Measurements from ENCODE around the gene GPR65.

GPR65 gene

DNA sequence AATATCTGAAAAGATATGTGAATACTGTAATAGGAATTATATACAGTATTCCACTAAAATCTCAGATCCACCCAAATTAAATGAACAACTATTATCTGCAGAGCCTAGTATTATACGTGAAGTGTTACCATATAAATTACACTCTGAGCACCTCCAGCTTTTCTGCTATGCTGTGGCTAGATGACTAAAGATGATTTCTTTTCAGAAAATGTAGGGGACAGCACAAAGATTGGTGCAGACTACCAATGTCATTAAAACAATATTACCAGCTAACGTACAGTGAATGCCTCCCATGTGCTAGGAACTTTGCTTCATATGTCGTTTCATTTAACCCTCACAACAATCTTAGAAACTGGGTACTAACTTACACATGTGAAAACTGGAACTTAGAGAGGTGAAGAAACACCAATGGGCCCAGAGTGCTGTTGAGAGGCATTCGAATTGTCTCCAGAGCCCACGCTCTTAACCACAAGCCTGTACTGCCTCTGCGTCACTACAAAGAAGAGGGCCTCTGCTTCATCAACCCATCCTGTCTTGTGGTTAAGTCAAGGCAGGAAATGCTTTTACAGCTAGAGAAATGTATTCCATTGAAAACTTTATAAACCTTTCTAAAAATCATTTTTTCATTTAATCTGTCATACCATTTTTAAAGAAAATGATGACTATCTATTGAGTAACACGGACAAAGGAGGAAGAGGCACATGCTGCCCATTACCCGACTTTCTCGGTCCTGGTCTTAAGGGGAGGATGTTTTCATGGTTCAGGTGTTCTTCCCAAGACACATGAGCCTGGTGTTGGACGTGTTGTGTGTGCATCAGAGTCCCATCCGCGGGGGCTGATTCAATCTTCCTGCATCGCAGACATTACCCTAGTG is 1.3 kb downstream of the GPR65 start:
- H2BK15ac ChIP-seq (replicated peaks; ENCODE audit: low read depth) = no peak overlapping the region
- no peak overlapping the region for H3K27ac ChIP-seq (ENCODE audit: low read depth, low read length)
- no peaks in the 10 kb centered on the region for H3K79me2 ChIP-seq (ENCODE audit: control insufficient read depth, insufficient read depth, low read length)
- H3K23ac ChIP-seq (ENCODE audit: low read length) = no peak overlapping the region
- no peak overlapping the region for H4K8ac ChIP-seq (ENCODE audit: low read depth, low read length)
- H3K4me1 ChIP-seq (ENCODE audit: control insufficient read depth, low read depth, low read length) = no peaks in the 10 kb centered on the region
- no peak overlapping the region for H3K56ac ChIP-seq (ENCODE audit: low read length)
- no peak for DNase-seq
- H2BK5ac ChIP-seq (ENCODE audit: low read length) = no peak overlapping the region
- H3K79me1 ChIP-seq (ENCODE audit: low read length) = no peaks in the 10 kb centered on the region
- H2AK5ac ChIP-seq (ENCODE audit: low read length) = no peak overlapping the region
- H3K4ac ChIP-seq (ENCODE audit: low read depth, low read length) = no peak overlapping the region
- no CpG with 5 or more reads among the region's 13 CpGs for WGBS (ENCODE audit: extremely low coverage, insufficient coverage, low lambda C conversion rate)
- no peak overlapping the region for H2BK120ac ChIP-seq (ENCODE audit: low read depth, low read length)
- H3K18ac ChIP-seq (ENCODE audit: low read length) = no peak overlapping the region
- H3K9ac ChIP-seq (ENCODE audit: low read length) = no peak overlapping the region
- H3K4me2 ChIP-seq (ENCODE audit: low read length) = no peak overlapping the region
- H3K36me3 ChIP-seq (ENCODE audit: control insufficient read depth, insufficient read depth, low read length) = no peaks in the 10 kb centered on the region
- no peak overlapping the region for H3K4me3 ChIP-seq (ENCODE audit: low read length)
- no peak overlapping the region for H4K5ac ChIP-seq (ENCODE audit: low read length)
- H3K27me3 ChIP-seq (ENCODE audit: insufficient read depth, low read length, poor library complexity) = no peaks in the 10 kb centered on the region

- WGBS (ENCODE audit: extremely low coverage, insufficient coverage, low lambda C conversion rate) = no CpG with 5 or more reads among the region's 1 CpG
- no peak overlapping the region for H2BK5ac ChIP-seq (ENCODE audit: low read length)
Measured at GRCh38 chr14:88007608-88008007, 2.7 kb downstream of the GPR65 start.

DNA sequence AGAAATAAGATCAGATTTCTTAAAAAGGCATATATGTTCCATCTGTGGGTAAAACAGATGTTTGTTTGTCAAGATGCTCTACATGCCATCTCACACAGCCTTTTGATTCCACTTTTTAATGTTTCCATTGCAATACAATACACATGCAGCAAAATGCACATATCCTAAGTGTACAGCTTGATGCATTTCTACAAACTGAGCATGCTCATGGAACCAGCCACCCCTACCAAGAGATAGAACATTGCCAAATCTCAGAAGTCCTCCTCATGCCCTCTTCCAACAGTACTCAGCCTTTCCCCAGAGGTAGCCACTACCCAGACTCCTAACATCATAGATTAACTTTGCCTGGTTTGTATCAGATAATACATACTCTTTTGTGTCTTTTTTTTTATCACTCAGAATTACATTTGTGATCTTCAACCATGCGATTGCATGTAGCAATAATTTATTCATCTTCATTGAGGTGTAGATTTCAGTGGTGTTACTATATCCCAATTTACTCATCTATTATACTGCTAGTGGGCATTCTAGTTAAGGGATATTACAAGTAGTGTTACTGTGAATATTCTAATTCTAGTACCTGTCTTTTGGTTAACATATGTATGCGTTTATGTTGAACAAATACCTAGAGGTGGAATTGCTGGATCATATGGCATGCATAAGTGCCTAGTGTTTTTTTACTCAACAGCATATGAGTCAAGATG is 3.3 kb downstream of the GPR65 start:
- H3K27me3 ChIP-seq (ENCODE audit: insufficient read depth, low read length, poor library complexity) = no peaks in the 10 kb centered on the region
- no peak overlapping the region for H2BK120ac ChIP-seq (ENCODE audit: low read depth, low read length)
- no peak overlapping the region for H4K5ac ChIP-seq (ENCODE audit: low read length)
- H3K4me3 ChIP-seq (ENCODE audit: low read length) = no peak overlapping the region
- no peak overlapping the region for H3K27ac ChIP-seq (ENCODE audit: low read depth, low read length)
- H3K4ac ChIP-seq (ENCODE audit: low read depth, low read length) = no peak overlapping the region
- H3K4me1 ChIP-seq (ENCODE audit: control insufficient read depth, low read depth, low read length) = no peaks in the 10 kb centered on the region
- no peak overlapping the region for H3K23ac ChIP-seq (ENCODE audit: low read length)
- no peaks in the 10 kb centered on the region for H3K36me3 ChIP-seq (ENCODE audit: control insufficient read depth, insufficient read depth, low read length)
- no peak overlapping the region for H2BK5ac ChIP-seq (ENCODE audit: low read length)
- H2AK5ac ChIP-seq (ENCODE audit: low read length) = no peak overlapping the region
- H3K18ac ChIP-seq (ENCODE audit: low read length) = no peak overlapping the region
- H3K4me2 ChIP-seq (ENCODE audit: low read length) = no peak overlapping the region
- DNase-seq = no peak
- H2BK15ac ChIP-seq (replicated peaks; ENCODE audit: low read depth) = no peak overlapping the region
- H3K9ac ChIP-seq (ENCODE audit: low read length) = no peak overlapping the region
- WGBS (ENCODE audit: extremely low coverage, insufficient coverage, low lambda C conversion rate) = no CpG with 5 or more reads among the region's 2 CpGs
- H3K79me2 ChIP-seq (ENCODE audit: control insufficient read depth, insufficient read depth, low read length) = no peaks in the 10 kb centered on the region
- no peak overlapping the region for H3K56ac ChIP-seq (ENCODE audit: low read length)
- H3K79me1 ChIP-seq (ENCODE audit: low read length) = no peaks in the 10 kb centered on the region
- no peak overlapping the region for H4K8ac ChIP-seq (ENCODE audit: low read depth, low read length)

More at GRCh38 chr14:88007608-88008007, 2.7 kb downstream of the GPR65 start:
- Histone ChIP-seq H3K27ac (ENCODE audit: low read depth, low read length) (no peak overlapping the region), H3K56ac (ENCODE audit: low read length) (no peak overlapping the region), H2BK15ac (replicated peaks; ENCODE audit: low read depth) (no peak overlapping the region), H2BK120ac (ENCODE audit: low read depth, low read length) (no peak overlapping the region), H3K79me1 (ENCODE audit: low read length) (no peaks in the 10 kb centered on the region), H3K23ac (ENCODE audit: low read length) (no peak overlapping the region), H3K79me2 (ENCODE audit: control insufficient read depth, insufficient read depth, low read length) (no peaks in the 10 kb centered on the region), H3K27me3 (ENCODE audit: insufficient read depth, low read length, poor library complexity) (no peaks in the 10 kb centered on the region), H2AK5ac (ENCODE audit: low read length) (no peak overlapping the region), H3K4ac (ENCODE audit: low read depth, low read length) (no peak overlapping the region), H3K9ac (ENCODE audit: low read length) (no peak overlapping the region), H3K36me3 (ENCODE audit: control insufficient read depth, insufficient read depth, low read length) (no peaks in the 10 kb centered on the region), H3K4me3 (ENCODE audit: low read length) (no peak overlapping the region), H4K8ac (ENCODE audit: low read depth, low read length) (no peak overlapping the region), H3K4me1 (ENCODE audit: control insufficient read depth, low read depth, low read length) (no peaks in the 10 kb centered on the region), H3K4me2 (ENCODE audit: low read length) (no peak overlapping the region), H4K5ac (ENCODE audit: low read length) (no peak overlapping the region), H3K18ac (ENCODE audit: low read length) (no peak overlapping the region)
- DNase-seq = no peak

DNA sequence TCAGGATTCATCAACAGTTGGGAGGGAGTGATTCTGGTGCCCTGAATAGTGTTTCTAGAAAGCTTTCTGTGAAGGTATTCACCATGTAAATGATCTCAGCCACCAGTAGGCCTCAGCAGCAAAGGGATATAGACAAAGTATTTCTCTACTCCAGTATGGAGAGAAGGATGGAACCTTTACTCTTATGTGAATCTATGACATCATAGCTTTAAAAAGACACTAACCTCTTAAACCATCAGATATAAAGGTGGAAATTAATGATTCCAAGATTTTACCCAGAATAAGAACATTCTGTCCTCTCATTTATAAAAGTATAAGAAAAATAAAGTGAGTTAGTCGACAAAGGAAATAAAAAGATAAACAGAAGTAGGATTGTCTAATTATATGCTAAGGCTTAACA is 4.6 kb downstream of the GPR65 start:
- no peaks in the 10 kb centered on the region for H3K79me1 ChIP-seq (ENCODE audit: low read length)
- no peak overlapping the region for H3K18ac ChIP-seq (ENCODE audit: low read length)
- no peak overlapping the region for H4K8ac ChIP-seq (ENCODE audit: low read depth, low read length)
- H3K4me2 ChIP-seq (ENCODE audit: low read length) = no peak overlapping the region
- no peak overlapping the region for H3K23ac ChIP-seq (ENCODE audit: low read length)
- no peak overlapping the region for H2BK5ac ChIP-seq (ENCODE audit: low read length)
- H3K4ac ChIP-seq (ENCODE audit: low read depth, low read length) = no peak overlapping the region
- WGBS (ENCODE audit: extremely low coverage, insufficient coverage, low lambda C conversion rate) = no CpG with 5 or more reads among the region's 1 CpG
- no peaks in the 10 kb centered on the region for H3K27me3 ChIP-seq (ENCODE audit: insufficient read depth, low read length, poor library complexity)
- no peak overlapping the region for H3K4me3 ChIP-seq (ENCODE audit: low read length)
- H3K36me3 ChIP-seq (ENCODE audit: control insufficient read depth, insufficient read depth, low read length) = no peaks in the 10 kb centered on the region
- H3K79me2 ChIP-seq (ENCODE audit: control insufficient read depth, insufficient read depth, low read length) = no peaks in the 10 kb centered on the region
- DNase-seq = no peak
- H2AK5ac ChIP-seq (ENCODE audit: low read length) = no peak overlapping the region
- H3K56ac ChIP-seq (ENCODE audit: low read length) = no peak overlapping the region
- H4K5ac ChIP-seq (ENCODE audit: low read length) = no peak overlapping the region
- no peak overlapping the region for H2BK15ac ChIP-seq (replicated peaks; ENCODE audit: low read depth)
- H3K4me1 ChIP-seq (ENCODE audit: control insufficient read depth, low read depth, low read length) = no peaks in the 10 kb centered on the region
- no peak overlapping the region for H2BK120ac ChIP-seq (ENCODE audit: low read depth, low read length)
- H3K27ac ChIP-seq (ENCODE audit: low read depth, low read length) = no peak overlapping the region
- no peak overlapping the region for H3K9ac ChIP-seq (ENCODE audit: low read length)

GRCh38 chr14:88010331-88010730 is 5.4 kb downstream of the GPR65 start:
- Histone ChIP-seq H3K79me2 (ENCODE audit: control insufficient read depth, insufficient read depth, low read length) (no peaks in the 10 kb centered on the region), H3K27me3 (ENCODE audit: insufficient read depth, low read length, poor library complexity) (no peaks in the 10 kb centered on the region), H4K5ac (ENCODE audit: low read length) (no peak overlapping the region), H3K9ac (ENCODE audit: low read length) (no peak overlapping the region), H3K79me1 (ENCODE audit: low read length) (no peaks in the 10 kb centered on the region), H2AK5ac (ENCODE audit: low read length) (no peak overlapping the region), H3K27ac (ENCODE audit: low read depth, low read length) (no peak overlapping the region), H3K23ac (ENCODE audit: low read length) (no peak overlapping the region), H3K18ac (ENCODE audit: low read length) (no peak overlapping the region), H3K4me3 (ENCODE audit: low read length) (no peak overlapping the region), H4K8ac (ENCODE audit: low read depth, low read length) (no peak overlapping the region), H3K36me3 (ENCODE audit: control insufficient read depth, insufficient read depth, low read length) (no peaks in the 10 kb centered on the region), H2BK5ac (ENCODE audit: low read length) (no peak overlapping the region), H3K4me2 (ENCODE audit: low read length) (no peak overlapping the region), H2BK120ac (ENCODE audit: low read depth, low read length) (no peak overlapping the region), H3K4me1 (ENCODE audit: control insufficient read depth, low read depth, low read length) (no peaks in the 10 kb centered on the region), H3K56ac (ENCODE audit: low read length) (no peak overlapping the region), H3K4ac (ENCODE audit: low read depth, low read length) (no peak overlapping the region), H2BK15ac (replicated peaks; ENCODE audit: low read depth) (no peak overlapping the region)
- WGBS (ENCODE audit: extremely low coverage, insufficient coverage, low lambda C conversion rate) = no CpG with 5 or more reads among the region's 2 CpGs
- DNase-seq = no peak
